Measurements from ENCODE around the gene DSG4.

DNA sequence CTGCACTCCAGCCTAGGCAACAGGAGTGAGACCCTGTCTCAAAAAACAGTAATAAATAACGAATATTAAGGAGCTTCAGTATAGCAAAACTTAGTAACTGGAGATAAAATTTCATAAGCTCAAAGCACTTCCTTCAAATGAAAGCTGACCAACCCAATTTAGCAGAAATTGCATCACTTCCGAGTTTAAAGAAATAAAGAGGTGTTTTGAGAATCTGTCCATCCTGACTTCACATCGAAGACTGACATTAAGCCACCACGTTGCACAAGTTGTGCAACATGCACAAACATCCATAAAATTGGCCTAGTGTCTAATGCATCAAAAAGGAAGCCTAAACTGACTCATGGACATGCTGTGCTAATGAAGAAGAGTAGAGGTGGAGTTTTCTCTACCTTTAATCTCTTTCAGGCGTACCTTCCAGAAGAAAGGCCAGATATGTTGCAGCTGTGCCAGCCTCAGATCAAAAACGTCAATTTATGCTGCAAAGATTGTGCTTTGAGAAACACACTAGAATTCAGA is 63.3 kb downstream of the DSG4 start:
- TF ChIP-seq, protein P1, sequence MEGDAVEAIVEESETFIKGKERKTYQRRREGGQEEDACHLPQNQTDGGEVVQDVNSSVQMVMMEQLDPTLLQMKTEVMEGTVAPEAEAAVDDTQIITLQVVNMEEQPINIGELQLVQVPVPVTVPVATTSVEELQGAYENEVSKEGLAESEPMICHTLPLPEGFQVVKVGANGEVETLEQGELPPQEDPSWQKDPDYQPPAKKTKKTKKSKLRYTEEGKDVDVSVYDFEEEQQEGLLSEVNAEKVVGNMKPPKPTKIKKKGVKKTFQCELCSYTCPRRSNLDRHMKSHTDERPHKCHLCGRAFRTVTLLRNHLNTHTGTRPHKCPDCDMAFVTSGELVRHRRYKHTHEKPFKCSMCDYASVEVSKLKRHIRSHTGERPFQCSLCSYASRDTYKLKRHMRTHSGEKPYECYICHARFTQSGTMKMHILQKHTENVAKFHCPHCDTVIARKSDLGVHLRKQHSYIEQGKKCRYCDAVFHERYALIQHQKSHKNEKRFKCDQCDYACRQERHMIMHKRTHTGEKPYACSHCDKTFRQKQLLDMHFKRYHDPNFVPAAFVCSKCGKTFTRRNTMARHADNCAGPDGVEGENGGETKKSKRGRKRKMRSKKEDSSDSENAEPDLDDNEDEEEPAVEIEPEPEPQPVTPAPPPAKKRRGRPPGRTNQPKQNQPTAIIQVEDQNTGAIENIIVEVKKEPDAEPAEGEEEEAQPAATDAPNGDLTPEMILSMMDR (IDR thresholded peaks at IDR 0.05), result no peak
- TF ChIP-seq EZH2 (IDR thresholded peaks at IDR 0.05), result no peak
